GM19193 (cell line): ENCODE data around the gene NR3C1.

Experiments used
- POLR2A ChIP-seq: IDR thresholded peaks from 4 replicates; pipeline ENCODE4 v1.6.1; 2011; ENCODE audit not compliant: insufficient read depth, insufficient read length; ENCODE audit errors: extremely low read depth

The NR3C1 gene

DNA sequence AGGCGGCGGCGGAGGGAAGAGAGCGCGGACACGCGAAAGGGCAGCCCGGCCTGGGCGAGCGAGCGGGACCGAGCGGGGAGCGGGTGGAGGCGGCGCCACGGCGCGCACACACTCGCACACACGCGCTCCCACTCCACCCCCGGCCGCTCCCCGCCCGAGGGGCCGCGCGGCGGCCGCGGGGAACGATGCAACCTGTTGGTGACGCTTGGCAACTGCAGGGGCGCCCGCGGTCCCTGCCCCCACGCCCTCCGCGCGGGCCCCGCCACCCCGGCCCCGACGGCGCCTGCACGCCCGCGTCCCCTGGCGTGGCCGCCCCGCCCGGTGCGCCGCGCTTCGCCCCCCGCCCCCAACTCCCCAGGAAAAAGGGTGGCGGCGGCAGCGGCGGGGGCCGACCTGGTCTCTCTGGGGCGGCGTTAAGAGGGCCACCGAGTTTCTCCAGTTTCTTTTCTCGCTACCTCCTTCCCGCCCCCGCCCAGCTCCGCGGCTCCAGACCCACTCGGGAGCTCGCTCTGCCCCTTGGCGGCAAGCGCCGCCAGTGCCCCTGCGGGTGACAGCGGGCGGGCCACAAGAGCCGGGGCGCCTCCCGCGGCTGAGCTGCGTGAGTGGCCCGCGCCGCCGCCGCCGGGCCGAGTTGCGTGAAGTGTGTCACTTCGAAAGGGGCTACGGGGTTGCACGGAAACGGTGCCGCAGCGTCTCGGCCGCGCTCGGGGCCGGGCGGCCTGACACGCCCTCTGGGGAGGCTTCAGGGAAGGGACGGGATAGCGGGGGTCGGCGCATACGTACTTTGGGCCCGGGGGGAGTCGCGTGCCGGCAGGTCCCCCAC, at the start of gene NR3C1:
Gene NR3C1 (minus strand): TSS at position 94 of the 823 bp plus-strand sequence. CDS start 2,847 bp downstream, outside the sequence.
- TF ChIP-seq POLR2A: peak; percentile 48

DNA sequence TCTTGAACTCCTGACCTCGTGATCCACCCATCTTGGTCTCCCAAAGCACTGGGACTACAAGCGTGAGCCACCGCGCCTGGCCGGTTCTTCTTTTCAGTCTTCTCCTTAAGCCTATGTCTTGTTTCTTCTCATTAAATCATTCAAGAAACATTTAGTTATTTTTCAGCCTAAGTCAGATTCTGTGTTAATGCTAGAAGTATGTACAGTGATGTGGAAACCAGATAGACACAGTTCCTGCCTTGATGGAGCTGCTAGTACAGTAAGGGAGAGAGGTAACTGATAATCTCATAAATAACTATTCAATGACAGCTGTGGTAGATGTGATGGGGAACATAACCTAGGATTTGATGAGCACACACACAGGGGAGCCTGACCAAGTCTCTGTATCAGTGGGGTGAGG, 46.3 kb upstream of the NR3C1 start:
- no peak for TF ChIP-seq POLR2A

DNA sequence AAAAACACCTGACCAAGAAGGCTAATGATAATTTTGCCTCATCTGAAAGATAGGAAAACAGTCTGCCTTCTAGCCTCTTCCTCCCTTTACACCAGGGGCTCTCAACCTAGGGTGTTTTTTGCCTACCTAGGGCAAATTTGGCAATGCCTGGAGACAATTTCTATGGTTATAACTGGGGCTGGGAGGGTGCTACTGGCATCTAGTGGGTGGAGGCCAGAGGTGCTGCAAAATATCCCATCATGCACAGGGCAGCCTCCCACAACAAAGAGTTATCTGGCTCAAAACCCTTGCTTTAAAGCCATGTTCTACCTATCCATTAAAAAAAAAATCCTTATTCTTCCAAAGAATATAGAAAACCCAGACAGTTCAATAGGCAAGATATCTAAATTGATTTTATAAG, 45.0 kb upstream of the NR3C1 start:
- no peak for TF ChIP-seq POLR2A

DNA sequence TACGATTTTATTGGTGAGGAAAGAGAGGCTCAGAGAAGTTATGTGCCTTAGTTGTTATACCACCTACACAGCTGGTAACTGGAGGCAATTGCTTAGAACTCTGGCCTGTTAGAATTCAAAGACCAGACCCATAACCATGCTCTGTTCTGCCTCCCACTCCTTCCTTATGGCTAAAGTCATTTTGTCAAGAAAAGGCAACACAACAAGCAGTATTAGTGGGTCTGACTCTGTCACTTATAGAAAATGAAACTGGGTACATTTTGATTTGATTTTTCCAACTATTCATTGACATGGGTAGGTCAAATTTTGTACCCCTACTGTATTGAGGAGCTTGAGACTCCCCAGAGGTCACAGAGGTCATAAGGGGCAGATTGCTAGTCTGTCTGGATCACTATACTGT, 44.5 kb upstream of the NR3C1 start:
- no peak for TF ChIP-seq POLR2A

DNA sequence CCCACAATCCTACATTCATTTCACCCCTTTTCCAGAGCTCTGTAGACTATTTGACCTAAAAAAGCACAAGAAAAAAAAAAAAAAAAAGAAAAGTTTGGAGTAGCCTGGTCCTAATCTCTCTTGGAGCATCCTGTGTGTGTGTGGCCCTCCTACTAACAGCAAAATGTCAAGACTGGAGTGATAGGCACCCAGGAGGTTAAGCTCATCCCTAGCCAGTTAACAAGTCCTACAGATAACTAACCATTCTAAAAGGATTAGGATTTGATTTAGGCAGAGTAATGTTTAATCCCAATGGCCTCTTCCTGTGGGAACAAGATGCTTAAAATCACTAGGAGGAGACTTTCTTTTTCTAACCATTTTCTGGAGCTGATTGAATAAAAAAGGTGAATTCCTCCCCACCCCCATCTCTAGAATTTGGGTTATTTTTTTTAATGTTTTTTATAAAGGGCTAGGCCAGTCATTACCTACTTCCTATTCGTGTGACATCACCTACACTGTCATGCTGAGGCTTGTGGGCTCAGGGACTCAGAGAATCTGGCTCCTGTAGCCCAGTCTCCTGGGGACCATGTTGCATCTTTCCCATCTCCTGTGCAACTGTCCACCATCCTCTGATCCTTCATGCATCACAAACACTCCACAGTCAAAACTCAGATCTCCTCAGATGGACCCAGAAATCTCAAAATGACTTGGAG, 43.2 kb upstream of the NR3C1 start:
- no peak for TF ChIP-seq POLR2A

DNA sequence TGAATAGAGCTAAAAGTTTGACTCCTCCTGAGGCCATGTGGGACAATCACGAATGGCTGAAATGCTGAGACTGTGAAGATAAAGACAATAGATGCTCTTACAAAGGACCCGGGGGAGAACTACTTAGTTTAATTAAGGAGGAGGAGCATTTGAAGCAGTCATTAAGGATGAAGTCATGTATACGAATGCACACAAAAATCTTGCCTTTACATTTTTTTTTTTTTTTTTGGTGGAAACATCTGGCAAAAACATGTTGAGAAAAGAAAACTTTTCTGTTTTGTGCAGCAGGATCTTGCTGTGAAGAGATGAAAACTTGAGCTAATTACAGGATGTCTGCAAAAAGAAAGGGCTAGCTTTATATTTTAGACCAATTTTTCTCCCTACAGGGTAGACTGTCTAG, 42.3 kb upstream of the NR3C1 start:
- no peak for TF ChIP-seq POLR2A

DNA sequence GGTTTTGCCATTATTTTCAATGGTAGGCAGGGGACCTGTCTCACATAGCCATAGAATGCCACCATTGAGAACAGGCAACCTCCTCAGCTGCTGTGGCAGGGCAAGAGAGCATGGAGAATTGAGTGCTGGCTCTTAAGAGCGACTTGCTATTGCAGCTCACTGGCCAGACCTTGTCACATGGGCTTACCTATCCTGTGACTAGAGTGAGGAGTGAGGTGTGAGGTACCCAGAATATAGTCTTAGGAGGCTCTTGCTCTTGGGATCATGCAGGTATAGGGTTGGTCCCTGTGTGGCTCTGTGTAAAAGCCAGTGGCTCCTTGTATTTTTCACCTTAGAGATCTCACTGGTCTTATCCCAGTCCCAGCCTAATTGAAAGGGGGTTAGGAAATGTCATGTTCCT, 39.8 kb upstream of the NR3C1 start:
- TF ChIP-seq POLR2A: no peak

DNA sequence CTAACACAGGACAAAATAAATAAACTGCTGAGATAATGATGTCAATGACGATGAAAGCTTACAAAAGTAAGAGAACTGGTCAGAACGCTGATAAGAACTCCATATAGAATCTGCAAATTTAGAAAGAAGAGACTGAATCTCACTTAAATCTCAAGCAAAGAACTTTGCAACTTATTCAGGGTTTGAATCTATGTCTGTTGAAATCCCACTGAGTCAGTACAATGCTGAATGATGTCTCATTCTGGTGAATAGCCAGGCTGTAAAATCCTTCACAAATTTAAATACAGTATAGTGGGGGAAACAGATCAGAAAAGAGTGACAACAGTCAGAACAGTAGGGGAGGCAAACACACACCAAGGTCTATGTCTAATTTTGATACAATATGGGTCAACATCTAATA, 38.9 kb upstream of the NR3C1 start:
- TF ChIP-seq POLR2A: no peak

DNA sequence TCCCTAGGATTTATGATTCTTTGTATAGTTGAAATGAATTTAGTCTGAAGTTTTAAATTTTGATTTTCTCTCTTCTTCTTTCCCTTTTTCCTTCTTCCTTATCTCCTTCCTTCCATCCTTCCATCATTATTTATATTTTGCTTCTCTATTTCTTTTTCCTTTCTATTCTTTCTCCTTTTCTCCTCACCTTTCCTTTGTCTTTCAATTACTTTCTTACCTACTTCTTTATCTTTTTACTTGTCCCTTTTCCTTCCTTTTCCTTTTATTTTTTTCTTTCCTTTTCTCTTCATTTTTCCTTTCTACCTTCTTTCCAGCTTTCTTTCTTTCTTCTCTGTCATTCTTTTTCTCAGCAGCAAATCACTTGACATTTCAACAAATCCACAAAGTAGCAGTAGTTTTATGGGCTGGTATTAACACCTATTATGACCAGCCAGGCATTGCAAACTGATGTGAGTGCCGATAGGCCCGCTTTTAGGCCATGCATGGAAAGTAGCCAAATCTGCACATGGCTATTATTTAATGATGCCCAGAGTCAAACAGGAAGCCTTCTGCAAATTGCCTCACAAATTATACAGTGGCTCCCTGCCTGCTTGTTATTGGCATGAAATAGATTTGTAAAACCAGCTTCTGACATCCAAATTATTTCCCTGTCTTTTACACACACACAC, 37.1 kb upstream of the NR3C1 start:
- no peak for TF ChIP-seq POLR2A

DNA sequence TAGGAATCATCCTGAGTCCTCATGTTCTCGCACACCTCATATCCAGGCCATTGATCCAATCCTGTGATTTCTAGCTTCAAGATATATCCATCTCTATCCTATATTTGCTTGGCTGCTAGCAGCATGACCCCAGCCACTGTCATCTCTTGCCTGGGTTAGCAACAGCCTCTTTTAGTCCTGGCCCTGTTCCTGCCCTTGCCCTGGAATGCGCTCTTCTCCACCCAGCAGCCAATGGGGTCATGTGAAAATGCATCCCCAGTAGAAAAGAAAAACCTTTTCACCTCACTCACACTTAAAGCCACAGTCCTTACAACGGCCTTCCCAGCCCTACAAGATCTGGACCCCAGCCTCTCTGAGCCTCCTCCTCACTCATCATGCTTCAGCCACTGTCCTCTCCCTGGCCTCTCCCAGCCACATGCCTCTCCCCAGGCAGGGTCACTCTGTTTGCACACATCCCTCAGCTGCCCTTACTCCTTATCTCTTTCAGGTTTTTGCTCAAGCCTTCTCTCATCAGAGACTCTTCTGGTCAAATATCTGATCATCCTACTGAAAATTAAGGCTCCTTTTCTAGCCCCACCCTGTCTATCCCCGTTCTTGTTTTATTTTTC, 34.3 kb upstream of the NR3C1 start:
- TF ChIP-seq POLR2A: no peak

DNA sequence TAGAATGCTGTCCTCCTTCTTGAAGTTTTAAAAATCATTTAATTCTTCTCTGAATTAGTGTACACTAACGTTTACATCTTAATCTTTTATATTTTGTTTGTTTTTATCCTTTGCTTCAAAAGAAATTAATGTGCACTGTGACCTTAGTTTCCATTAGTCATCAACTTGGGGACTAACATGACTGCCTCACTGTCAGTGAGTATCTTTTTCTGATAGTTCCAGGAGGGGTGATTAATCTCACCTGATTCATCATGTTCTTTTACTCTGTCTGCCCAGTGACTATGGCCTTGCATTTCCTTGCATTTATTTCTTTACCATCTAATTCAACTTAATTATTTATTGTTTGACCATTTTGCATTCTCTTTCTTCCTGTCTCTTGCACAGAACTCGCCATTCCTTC, 33.4 kb upstream of the NR3C1 start:
- no peak for TF ChIP-seq POLR2A

DNA sequence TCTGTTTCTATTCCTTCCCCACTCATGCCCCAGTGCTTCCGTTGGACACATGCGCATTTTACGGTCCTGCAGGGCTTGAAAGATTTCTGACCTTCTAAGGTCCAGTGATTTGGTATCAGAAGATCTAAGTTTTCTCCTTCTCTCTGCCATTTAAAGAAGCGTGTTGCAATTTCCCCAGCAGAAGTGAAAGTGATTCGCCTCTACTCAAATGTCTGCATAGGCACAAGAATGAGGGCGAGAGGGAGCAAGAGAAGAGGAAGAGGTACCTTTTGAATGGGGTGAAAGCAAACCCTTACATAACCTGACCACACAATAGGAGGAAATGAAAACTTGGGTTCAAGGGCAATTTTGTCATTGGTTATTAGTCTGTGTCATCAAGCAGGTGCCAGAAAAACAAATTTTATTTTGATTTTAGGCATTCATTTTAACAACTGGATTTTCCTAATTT, 31.7 kb upstream of the NR3C1 start:
- TF ChIP-seq POLR2A: no peak

DNA sequence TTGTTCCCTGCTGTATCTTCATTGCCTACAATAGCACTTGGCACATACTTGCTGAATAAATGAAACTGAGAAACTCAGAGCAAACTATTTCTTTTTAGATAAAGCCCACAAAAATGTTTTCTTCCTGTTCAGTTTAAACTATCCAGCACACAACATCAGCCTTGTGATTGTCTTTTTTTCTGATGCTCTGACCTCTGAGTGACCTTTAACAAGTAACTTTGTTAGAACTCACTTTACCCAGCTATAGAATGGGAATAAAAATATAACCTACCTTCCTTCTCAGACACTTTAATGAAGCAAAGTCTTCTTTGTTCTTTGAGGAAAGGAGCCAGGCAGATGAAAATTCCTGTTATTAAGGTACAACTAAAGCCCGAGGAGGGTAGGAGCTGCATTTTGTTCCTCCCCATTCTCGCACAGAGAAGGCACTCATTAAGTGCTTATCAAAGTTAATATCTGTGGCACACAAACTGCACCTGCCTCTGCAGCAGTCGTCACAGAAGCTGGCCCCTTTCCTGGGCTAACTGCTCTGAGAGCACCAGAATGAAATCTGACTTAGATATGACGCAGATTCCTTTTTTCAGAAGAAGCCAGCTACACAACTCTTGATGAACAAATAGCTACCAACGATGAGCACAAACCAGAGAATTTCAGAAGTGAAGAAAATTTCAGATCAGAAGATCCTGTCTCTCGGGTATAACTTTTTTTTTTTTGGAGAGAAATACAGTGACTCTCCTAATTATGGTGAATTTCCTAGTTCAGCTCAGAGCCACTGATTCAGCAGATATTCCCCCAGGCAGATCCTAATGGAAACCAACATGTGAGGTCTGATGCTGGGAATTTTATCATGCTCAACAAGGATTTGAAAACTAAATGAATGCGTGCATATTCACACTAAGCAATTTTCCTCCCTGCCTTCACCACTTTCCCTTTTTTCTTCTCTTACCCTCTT, 31.0 kb upstream of the NR3C1 start:
- TF ChIP-seq POLR2A: no peak

DNA sequence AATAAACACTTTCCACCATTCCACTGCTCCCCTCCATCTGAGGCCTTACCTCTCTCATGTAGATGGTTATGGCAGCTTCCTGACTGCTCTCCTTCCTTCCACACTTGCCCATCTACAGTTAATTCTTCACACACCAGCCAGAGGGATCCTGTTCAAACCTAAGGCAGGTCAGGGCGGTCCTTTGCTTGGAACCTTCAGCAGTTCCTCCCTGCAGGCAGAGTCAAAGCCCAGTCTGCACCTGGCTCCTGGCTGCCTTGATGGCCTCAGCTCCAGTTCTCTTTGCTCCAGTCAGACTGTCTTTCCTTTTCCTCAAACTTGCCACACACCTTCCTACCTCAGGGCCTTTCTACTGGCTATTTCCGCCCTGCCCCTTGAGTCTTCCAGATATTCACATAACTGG, 30.2 kb upstream of the NR3C1 start:
- TF ChIP-seq POLR2A: peak; percentile 46
